ENCODE measurements around the gene BRICD5. TPM values are rescaled to one million over a fixed set of nuclear protein-coding genes. Genes with fewer than 3 reads are reported as not detected.

The BRICD5 gene
- total RNA-seq, 1 donor from 2014 or later: 32.0 TPM

DNA sequence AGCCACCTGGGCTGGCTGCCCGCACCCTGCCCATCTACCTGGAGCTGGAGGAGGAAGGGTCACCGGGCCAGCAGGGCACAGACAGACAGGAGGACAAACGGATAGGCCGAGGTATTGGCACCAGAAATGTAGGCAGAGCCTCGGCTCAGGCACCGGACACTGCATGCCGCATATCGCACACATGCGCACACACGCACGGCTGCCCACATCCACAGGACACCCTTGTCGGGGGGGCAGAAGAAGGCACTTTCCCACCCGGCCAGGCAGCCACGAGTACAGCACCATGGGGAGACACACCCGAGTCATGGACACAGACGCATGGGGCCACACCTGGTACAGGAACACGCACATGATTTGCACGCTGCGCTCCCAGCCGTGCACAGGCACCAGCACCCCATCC lies 28.7 kb downstream of the BRICD5 start:
- H3K4me1 Mint-ChIP-seq: no peaks in the 10 kb centered on the region
- H3K9me3 Mint-ChIP-seq: no peaks in the 10 kb centered on the region
- H3K4me3 Mint-ChIP-seq: no peak overlapping the region
- TF ChIP-seq, protein P1, sequence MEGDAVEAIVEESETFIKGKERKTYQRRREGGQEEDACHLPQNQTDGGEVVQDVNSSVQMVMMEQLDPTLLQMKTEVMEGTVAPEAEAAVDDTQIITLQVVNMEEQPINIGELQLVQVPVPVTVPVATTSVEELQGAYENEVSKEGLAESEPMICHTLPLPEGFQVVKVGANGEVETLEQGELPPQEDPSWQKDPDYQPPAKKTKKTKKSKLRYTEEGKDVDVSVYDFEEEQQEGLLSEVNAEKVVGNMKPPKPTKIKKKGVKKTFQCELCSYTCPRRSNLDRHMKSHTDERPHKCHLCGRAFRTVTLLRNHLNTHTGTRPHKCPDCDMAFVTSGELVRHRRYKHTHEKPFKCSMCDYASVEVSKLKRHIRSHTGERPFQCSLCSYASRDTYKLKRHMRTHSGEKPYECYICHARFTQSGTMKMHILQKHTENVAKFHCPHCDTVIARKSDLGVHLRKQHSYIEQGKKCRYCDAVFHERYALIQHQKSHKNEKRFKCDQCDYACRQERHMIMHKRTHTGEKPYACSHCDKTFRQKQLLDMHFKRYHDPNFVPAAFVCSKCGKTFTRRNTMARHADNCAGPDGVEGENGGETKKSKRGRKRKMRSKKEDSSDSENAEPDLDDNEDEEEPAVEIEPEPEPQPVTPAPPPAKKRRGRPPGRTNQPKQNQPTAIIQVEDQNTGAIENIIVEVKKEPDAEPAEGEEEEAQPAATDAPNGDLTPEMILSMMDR (conservative IDR thresholded peaks at IDR 0.05): no peak
- H3K27me3 Mint-ChIP-seq (ENCODE audit: low read depth): no peaks in the 10 kb centered on the region
- H3K27ac Mint-ChIP-seq (ENCODE audit: unreplicated experiment): no peak overlapping the region
- peaks cover 3% of the 10 kb centered on the region for H3K36me3 Mint-ChIP-seq (ENCODE audit: low read depth)
- DNase-seq (ENCODE audit: low read depth, low spot score): no peak

DNA sequence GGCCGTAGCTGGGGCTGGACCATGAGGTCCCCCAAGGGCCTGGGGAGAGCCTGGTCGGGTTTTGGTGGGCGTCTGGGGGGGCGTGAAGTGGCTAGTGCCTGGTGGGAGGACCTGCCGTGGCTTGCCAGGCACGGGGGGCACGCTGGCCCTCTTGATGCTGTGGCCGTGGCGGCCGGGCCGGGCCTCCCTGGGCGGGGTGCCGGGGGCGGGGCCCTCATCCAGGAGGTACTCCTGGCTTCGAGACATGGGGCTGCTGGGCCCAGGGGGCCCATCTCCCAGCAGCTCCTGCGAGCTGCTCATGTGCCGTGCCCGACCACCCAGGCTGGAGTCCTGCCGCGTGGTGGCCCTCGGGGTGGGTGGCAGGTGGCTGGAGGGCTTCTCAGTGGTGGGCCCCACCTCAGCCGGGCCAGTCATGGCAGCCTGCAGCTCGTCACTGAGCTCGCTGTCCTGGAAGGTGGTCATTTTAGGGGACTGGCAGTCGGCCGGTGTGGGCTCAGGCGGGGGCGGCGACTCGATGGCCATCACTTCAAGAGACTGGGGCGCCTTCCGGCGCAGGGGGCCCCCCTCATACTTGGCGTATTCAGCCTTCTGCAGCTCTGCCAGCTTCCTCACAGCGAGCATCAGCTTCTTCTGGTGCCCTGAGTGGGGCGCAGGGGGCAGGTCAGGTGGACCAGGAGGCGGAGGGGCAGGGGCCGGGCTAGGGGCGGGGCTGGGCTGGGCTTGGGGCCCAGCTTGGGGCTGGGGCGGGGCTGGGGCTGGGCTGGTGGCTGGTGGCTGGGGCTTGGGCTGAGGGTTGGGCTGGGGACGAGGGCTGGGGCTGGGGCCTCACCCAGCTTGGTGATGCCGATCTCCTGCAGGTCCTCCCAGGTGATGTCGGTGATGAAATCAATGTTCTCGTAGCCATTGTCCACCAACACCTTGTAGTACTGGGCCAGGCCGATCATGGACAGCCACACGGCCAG lies 29.4 kb downstream of the BRICD5 start:
- H3K4me3 Mint-ChIP-seq: no peak overlapping the region
- H3K4me1 Mint-ChIP-seq: no peaks in the 10 kb centered on the region
- no peak overlapping the region for H3K27ac Mint-ChIP-seq (ENCODE audit: unreplicated experiment)
- peaks cover 3% of the 10 kb centered on the region for H3K36me3 Mint-ChIP-seq (ENCODE audit: low read depth)
- DNase-seq (ENCODE audit: low read depth, low spot score): no peak
- no peaks in the 10 kb centered on the region for H3K9me3 Mint-ChIP-seq
- no peaks in the 10 kb centered on the region for H3K27me3 Mint-ChIP-seq (ENCODE audit: low read depth)
- TF ChIP-seq, protein P1 (conservative IDR thresholded peaks at IDR 0.05): no peak

DNA sequence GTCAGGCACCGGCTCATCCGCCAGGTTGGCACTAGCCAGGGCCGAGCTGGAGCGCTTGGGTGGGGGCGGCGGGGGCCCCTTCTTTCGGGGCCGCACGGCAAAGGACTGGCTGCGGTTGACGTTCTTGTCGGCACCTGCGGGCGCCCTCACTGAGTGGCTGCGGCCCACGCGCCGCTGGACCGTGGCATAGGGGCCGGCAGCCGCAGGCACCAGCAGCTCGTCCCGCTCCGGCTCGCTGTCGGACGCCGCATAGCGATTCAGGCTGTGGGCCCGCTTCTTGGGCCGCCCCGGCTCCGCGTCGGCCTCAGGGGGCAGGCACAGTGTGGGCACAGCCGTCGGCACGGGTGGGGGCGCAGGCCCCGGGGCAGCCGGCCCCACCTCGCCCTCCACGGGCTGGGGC lies 30.2 kb downstream of the BRICD5 start:
- H3K27me3 Mint-ChIP-seq (ENCODE audit: low read depth): no peaks in the 10 kb centered on the region
- H3K4me1 Mint-ChIP-seq: no peaks in the 10 kb centered on the region
- no peak for DNase-seq (ENCODE audit: low read depth, low spot score)
- H3K4me3 Mint-ChIP-seq: no peak overlapping the region
- peaks cover 3% of the 10 kb centered on the region for H3K36me3 Mint-ChIP-seq (ENCODE audit: low read depth)
- H3K9me3 Mint-ChIP-seq: no peaks in the 10 kb centered on the region
- H3K27ac Mint-ChIP-seq (ENCODE audit: unreplicated experiment): no peak overlapping the region
- TF ChIP-seq, protein P1 (conservative IDR thresholded peaks at IDR 0.05): no peak

DNA sequence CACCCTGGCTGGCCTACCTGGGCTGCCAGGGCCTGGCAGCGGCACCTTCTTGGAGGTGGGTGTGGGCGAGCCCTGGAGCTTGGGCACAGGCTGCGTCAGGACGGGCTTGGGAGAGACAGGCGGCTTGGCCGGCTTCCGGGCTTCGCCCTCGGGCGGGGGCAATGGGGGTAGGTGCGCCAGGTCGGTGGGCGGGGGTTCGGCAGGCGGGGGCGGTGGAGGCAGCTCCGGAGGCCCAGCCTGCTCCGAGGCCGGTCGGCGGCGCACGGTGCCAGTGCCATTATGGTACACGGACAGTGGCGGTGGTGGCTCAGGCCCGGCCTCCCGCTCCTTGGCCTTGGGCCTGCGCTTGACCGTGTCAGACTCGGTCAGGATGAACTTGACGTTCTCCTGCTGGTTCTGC lies 31.1 kb downstream of the BRICD5 start:
- Mint-ChIP-seq H3K4me1 (no peaks in the 10 kb centered on the region), H3K4me3 (no peak overlapping the region), H3K27me3 (ENCODE audit: low read depth) (no peaks in the 10 kb centered on the region), H3K9me3 (no peaks in the 10 kb centered on the region), H3K36me3 (ENCODE audit: low read depth) (peaks cover 3% of the 10 kb centered on the region), H3K27ac (ENCODE audit: unreplicated experiment) (no peak overlapping the region)
- DNase-seq (ENCODE audit: low read depth, low spot score): no peak
- TF ChIP-seq, protein P1 (conservative IDR thresholded peaks at IDR 0.05): no peak

DNA sequence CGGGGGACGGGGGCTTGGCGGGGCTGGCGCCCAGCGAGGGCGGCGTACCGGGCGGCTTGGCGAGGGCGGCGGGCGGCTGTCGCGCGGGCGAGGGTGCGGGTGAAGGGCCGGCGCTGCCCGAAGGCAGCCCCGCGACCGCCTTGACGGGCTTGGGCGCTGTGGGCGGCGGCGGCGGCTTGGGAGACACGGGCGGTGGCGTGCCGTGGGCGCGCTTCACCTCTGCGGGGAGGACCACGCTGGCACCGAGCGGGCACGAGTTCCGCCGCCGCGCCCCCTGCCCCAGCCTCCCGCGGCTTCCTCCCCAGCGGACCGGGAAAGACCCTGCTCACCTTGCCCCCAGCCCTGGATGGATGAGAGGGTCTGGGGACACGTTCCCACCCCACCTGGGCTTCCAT lies 31.6 kb downstream of the BRICD5 start:
- Mint-ChIP-seq H3K4me1 (no peaks in the 10 kb centered on the region), H3K36me3 (ENCODE audit: low read depth) (peaks cover 3% of the 10 kb centered on the region), H3K9me3 (no peaks in the 10 kb centered on the region), H3K27me3 (ENCODE audit: low read depth) (no peaks in the 10 kb centered on the region), H3K4me3 (no peak overlapping the region), H3K27ac (ENCODE audit: unreplicated experiment) (no peak overlapping the region)
- TF ChIP-seq, protein P1 (conservative IDR thresholded peaks at IDR 0.05): no peak
- DNase-seq (ENCODE audit: low read depth, low spot score): no peak

All from neural crest cell (in vitro differentiated cells).